IPS-18a (cell line): ENCODE measurements around the gene UBE2J2.

Source experiments
- H3K27ac ChIP-seq: one replicate; pipeline ENCODE4 v1.5.1; 2013; ENCODE audit warnings: low read length
- H3K27me3 ChIP-seq: one replicate; pipeline ENCODE4 v1.6.1; 2013; ENCODE audit warnings: mild to moderate bottlenecking, low read length; ENCODE audit not compliant: control insufficient read depth, insufficient read depth
- H3K36me3 ChIP-seq: one replicate; pipeline ENCODE4 v1.6.1; 2013; ENCODE audit warnings: low read depth, low read length; ENCODE audit not compliant: control insufficient read depth
- H3K4me1 ChIP-seq: one replicate; pipeline ENCODE4 v1.6.1; 2013; ENCODE audit warnings: low read depth, low read length; ENCODE audit not compliant: control insufficient read depth
- H3K4me3 ChIP-seq: one replicate; pipeline ENCODE4 v1.5.1; 2013; ENCODE audit warnings: low read length
- H3K9ac ChIP-seq: one replicate; pipeline ENCODE4 v1.6.1; 2013; ENCODE audit warnings: mild to moderate bottlenecking, low read length, moderate library complexity
- H3K9me3 ChIP-seq: one replicate; pipeline ENCODE4 v1.6.1; 2013; ENCODE audit warnings: low read depth, low read length; ENCODE audit not compliant: control insufficient read depth

UBE2J2 gene

GRCh38 chr1:1237874-1238701, 35.6 kb downstream of the UBE2J2 start:
- Histone ChIP-seq H3K27ac (no peak overlapping the region), H3K9ac (no peak overlapping the region), H3K4me3 (no peak overlapping the region), H3K9me3 (no peaks in the 10 kb centered on the region), H3K4me1 (no peaks in the 10 kb centered on the region), H3K36me3 (no peaks in the 10 kb centered on the region), H3K27me3 (no peaks in the 10 kb centered on the region)

- H3K9me3 ChIP-seq: no peaks in the 10 kb centered on the region
- H3K4me3 ChIP-seq: no peak overlapping the region
- H3K4me1 ChIP-seq: no peaks in the 10 kb centered on the region
- H3K9ac ChIP-seq: no peak overlapping the region
- no peak overlapping the region for H3K27ac ChIP-seq
- no peaks in the 10 kb centered on the region for H3K27me3 ChIP-seq
- H3K36me3 ChIP-seq: no peaks in the 10 kb centered on the region
Measured at GRCh38 chr1:1236945-1237873, 36.4 kb downstream of the UBE2J2 start.

GRCh38 chr1:1236176-1236763, 37.4 kb downstream of the UBE2J2 start:
- H3K36me3 ChIP-seq: no peaks in the 10 kb centered on the region
- no peak overlapping the region for H3K9ac ChIP-seq
- no peak overlapping the region for H3K4me3 ChIP-seq
- H3K4me1 ChIP-seq: no peaks in the 10 kb centered on the region
- H3K9me3 ChIP-seq: no peaks in the 10 kb centered on the region
- no peaks in the 10 kb centered on the region for H3K27me3 ChIP-seq
- no peak overlapping the region for H3K27ac ChIP-seq

- H3K4me1 ChIP-seq: peaks cover 4% of the 10 kb centered on the region
- H3K9ac ChIP-seq: no peak overlapping the region
- H3K36me3 ChIP-seq: no peaks in the 10 kb centered on the region
- H3K27ac ChIP-seq: no peak overlapping the region
- H3K4me3 ChIP-seq: no peak overlapping the region
- H3K27me3 ChIP-seq: no peaks in the 10 kb centered on the region
- no peaks in the 10 kb centered on the region for H3K9me3 ChIP-seq
Measured at GRCh38 chr1:1235016-1235744, 38.5 kb downstream of the UBE2J2 start.

GRCh38 chr1:1234180-1234808, 39.4 kb downstream of the UBE2J2 start:
- no peak overlapping the region for H3K9ac ChIP-seq
- no peaks in the 10 kb centered on the region for H3K9me3 ChIP-seq
- no peak overlapping the region for H3K4me3 ChIP-seq
- H3K27ac ChIP-seq: no peak overlapping the region
- H3K36me3 ChIP-seq: no peaks in the 10 kb centered on the region
- H3K4me1 ChIP-seq: peaks cover 4% of the 10 kb centered on the region
- no peaks in the 10 kb centered on the region for H3K27me3 ChIP-seq

- H3K9me3 ChIP-seq: no peaks in the 10 kb centered on the region
- no peak overlapping the region for H3K9ac ChIP-seq
- H3K27me3 ChIP-seq: no peaks in the 10 kb centered on the region
- H3K36me3 ChIP-seq: peaks cover 4% of the 10 kb centered on the region
- H3K4me1 ChIP-seq: peaks cover 4% of the 10 kb centered on the region
- no peak overlapping the region for H3K27ac ChIP-seq
- H3K4me3 ChIP-seq: no peak overlapping the region
Measured at GRCh38 chr1:1233567-1233892, 40.1 kb downstream of the UBE2J2 start.

- Histone ChIP-seq H3K4me3 (no peak overlapping the region), H3K27me3 (no peaks in the 10 kb centered on the region), H3K4me1 (peaks cover 4% of the 10 kb centered on the region), H3K27ac (no peak overlapping the region), H3K9ac (no peak overlapping the region), H3K9me3 (no peaks in the 10 kb centered on the region), H3K36me3 (peaks cover 10% of the 10 kb centered on the region)
Measured at GRCh38 chr1:1232796-1233566, 40.7 kb downstream of the UBE2J2 start.

DNA sequence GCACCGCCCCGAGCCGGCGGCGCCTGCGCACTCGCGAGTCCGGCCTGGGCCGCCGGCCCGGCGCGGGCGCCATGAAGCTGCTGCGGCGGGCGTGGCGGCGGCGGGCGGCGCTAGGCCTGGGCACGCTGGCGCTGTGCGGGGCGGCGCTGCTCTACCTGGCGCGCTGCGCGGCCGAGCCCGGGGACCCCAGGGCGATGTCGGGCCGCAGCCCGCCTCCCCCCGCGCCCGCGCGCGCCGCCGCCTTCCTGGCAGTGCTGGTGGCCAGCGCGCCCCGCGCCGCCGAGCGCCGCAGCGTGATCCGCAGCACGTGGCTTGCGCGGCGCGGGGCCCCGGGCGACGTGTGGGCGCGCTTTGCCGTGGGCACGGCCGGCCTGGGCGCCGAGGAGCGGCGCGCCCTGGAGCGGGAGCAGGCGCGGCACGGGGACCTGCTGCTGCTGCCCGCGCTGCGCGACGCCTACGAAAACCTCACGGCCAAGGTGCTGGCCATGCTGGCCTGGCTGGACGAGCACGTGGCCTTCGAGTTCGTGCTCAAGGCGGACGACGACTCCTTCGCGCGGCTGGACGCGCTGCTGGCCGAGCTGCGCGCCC, 41.4 kb downstream of the UBE2J2 start, which contains the start of gene B3GALT6:
TSS of gene B3GALT6 (plus strand) at position 30 of the 588 bp plus-strand sequence. CDS start at position 72, 42 bp downstream.
- H3K27me3 ChIP-seq: no peaks in the 10 kb centered on the region
- no peaks in the 10 kb centered on the region for H3K9me3 ChIP-seq
- peak within 1 kb of the TSS; percentile 40 for H3K27ac ChIP-seq
- H3K9ac ChIP-seq: peak within 1 kb of the TSS; percentile 69
- H3K4me3 ChIP-seq: peak within 1 kb of the TSS; percentile 65
- peaks cover 15% of the 10 kb centered on the region for H3K36me3 ChIP-seq
- peaks cover 4% of the 10 kb centered on the region for H3K4me1 ChIP-seq

DNA sequence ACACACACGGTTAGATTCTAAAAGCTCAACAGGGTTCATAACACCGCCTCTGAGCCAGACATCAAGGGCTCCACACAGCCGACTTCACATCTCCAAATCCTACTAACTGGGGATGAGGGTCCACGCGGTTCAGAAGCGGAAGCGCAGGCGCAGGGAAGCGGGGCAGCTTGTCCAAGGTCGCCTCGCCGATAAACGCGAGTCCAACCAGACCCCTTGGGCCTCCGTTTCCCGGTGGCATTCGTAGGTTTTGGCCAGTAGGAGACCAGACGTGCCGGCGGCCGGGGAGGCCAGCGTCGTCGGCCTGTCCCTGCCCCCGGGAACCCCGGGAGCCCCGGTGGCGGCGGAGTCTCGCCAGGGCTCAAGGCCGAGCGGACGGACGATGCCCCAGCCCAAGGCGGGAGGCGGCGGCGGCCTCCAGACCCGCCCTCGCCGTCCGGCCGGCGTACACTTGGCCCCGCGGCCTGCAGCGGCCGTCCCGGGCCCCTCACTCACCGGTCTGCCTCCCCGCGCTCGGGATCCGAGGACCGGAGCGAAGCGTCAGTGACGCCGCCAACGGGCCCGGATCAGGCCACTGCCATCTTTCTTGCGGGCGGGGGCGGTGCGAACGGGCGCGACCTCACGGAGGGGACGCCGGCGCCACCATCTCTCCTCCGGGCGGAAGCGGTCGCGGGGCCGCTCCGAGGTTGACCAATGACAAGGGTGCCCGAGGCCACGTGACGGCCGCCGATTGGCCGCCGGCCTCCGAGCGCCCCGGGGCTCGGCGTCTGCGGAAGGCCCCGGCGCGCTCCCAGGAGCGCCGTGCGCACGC, 42.0 kb downstream of the UBE2J2 start, which contains the start of gene SDF4:
TSS of gene SDF4 (minus strand) at position 602 of the 808 bp plus-strand sequence. CDS start 3,229 bp downstream, outside the sequence.
- H3K4me1 ChIP-seq: peaks cover 4% of the 10 kb centered on the region
- peak within 1 kb of the TSS; percentile 65 for H3K4me3 ChIP-seq
- H3K27me3 ChIP-seq: no peaks in the 10 kb centered on the region
- peak within 1 kb of the TSS; percentile 40 for H3K27ac ChIP-seq
- no peaks in the 10 kb centered on the region for H3K9me3 ChIP-seq
- peaks cover 15% of the 10 kb centered on the region for H3K36me3 ChIP-seq
- H3K9ac ChIP-seq: peak within 1 kb of the TSS; percentile 69
